RWPE2 (cell line): ENCODE results near the gene NCF4.
A peak's percentile ranks its signal among the peaks of the same experiment; 100 is the strongest.

Experiments used
- ATAC-seq: fragments of 200-7000 bp; cut with Tn5 transposase; 3 replicates; pipeline ENCODE4 v1.9.1; 2021; ENCODE audit warnings: low read depth
- DNase-seq: peaks from one replicate; pipeline ENCODE4 v3.0.0-alpha.2; 2020; ENCODE audit warnings: low spot score
- H3K27ac ChIP-seq: fragments of 450-650 bp; 2 replicates; pipeline ENCODE4 v1.5.1; 2017; ENCODE audit warnings: mild to moderate bottlenecking; ENCODE audit not compliant: poor library complexity, severe bottlenecking
- H3K27me3 ChIP-seq: fragments of 250-450 bp; sonication (Bioruptor Pico); 2 replicates; pipeline ENCODE4 v1.5.1; 2021; ENCODE audit warnings: mild to moderate bottlenecking, moderate library complexity; ENCODE audit not compliant: insufficient read depth, poor library complexity, severe bottlenecking
- H3K36me3 ChIP-seq: fragments of 250-450 bp; sonication (Bioruptor Pico); 2 replicates; pipeline ENCODE4 v1.5.1; 2020; ENCODE audit warnings: low read depth, mild to moderate bottlenecking, moderate library complexity
- H3K4me1 ChIP-seq: fragments of 250-450 bp; sonication (Bioruptor Pico); 2 replicates; pipeline ENCODE4 v1.5.1; 2021; ENCODE audit warnings: mild to moderate bottlenecking, moderate library complexity; ENCODE audit not compliant: insufficient read depth, poor library complexity, severe bottlenecking
- H3K4me3 ChIP-seq: fragments of 250-450 bp; sonication (Bioruptor Pico); 2 replicates; pipeline ENCODE4 v1.5.1; 2021; ENCODE audit warnings: mild to moderate bottlenecking, moderate library complexity; ENCODE audit not compliant: severe bottlenecking
- H3K9me3 ChIP-seq: fragments of 250-450 bp; sonication (Bioruptor Pico); 2 replicates; pipeline ENCODE4 v1.5.1; 2021; ENCODE audit warnings: mild to moderate bottlenecking, moderate library complexity; ENCODE audit not compliant: severe bottlenecking
- CTCF ChIP-seq: fragments of 450-650 bp; IDR thresholded peaks from one replicate; pipeline ENCODE4 v1.5.1; 2017; ENCODE audit warnings: mild to moderate bottlenecking, moderate library complexity; ENCODE audit not compliant: poor library complexity, severe bottlenecking

The NCF4 gene

GRCh38 chr22:36853407-36854099, 7.3 kb upstream of the NCF4 start:
- no peaks in the 10 kb centered on the region for H3K9me3 ChIP-seq
- H3K4me1 ChIP-seq: no peaks in the 10 kb centered on the region
- no peak overlapping the region for H3K27ac ChIP-seq
- H3K27me3 ChIP-seq: peaks cover 5% of the 10 kb centered on the region
- peak; percentile 49 for TF ChIP-seq CTCF
- H3K36me3 ChIP-seq: no peaks in the 10 kb centered on the region
- no peak overlapping the region for H3K4me3 ChIP-seq
- no peak for DNase-seq
- no peak for ATAC-seq

- ATAC-seq: no peak
- Histone ChIP-seq H3K27me3 (peaks cover 5% of the 10 kb centered on the region), H3K4me1 (peaks cover 5% of the 10 kb centered on the region), H3K9me3 (no peaks in the 10 kb centered on the region), H3K27ac (no peak overlapping the region), H3K4me3 (no peak overlapping the region), H3K36me3 (no peaks in the 10 kb centered on the region)
- no peak for TF ChIP-seq CTCF
- no peak for DNase-seq
Measured at GRCh38 chr22:36855478-36855877, 5.3 kb upstream of the NCF4 start.

GRCh38 chr22:36856121-36856791, 4.5 kb upstream of the NCF4 start:
- DNase-seq: peak; percentile 82
- Histone ChIP-seq H3K4me1 (peaks cover 5% of the 10 kb centered on the region), H3K27ac (no peak overlapping the region), H3K36me3 (no peaks in the 10 kb centered on the region), H3K27me3 (peaks cover 5% of the 10 kb centered on the region), H3K9me3 (no peaks in the 10 kb centered on the region), H3K4me3 (no peak overlapping the region)
- peak; percentile 93 for ATAC-seq
- peak; percentile 99 for TF ChIP-seq CTCF

GRCh38 chr22:36856792-36857135, 4.0 kb upstream of the NCF4 start:
- Histone ChIP-seq H3K36me3 (no peaks in the 10 kb centered on the region), H3K4me1 (peaks cover 5% of the 10 kb centered on the region), H3K9me3 (no peaks in the 10 kb centered on the region), H3K4me3 (no peak overlapping the region), H3K27me3 (peaks cover 5% of the 10 kb centered on the region), H3K27ac (no peak overlapping the region)
- TF ChIP-seq CTCF: no peak
- no peak for DNase-seq
- ATAC-seq: no peak

- Histone ChIP-seq H3K4me3 (no peak overlapping the region), H3K27me3 (peaks cover 5% of the 10 kb centered on the region), H3K36me3 (no peaks in the 10 kb centered on the region), H3K4me1 (peaks cover 5% of the 10 kb centered on the region), H3K9me3 (no peaks in the 10 kb centered on the region), H3K27ac (no peak overlapping the region)
- TF ChIP-seq CTCF: no peak
- DNase-seq (no peak), ATAC-seq (no peak)
Measured at GRCh38 chr22:36858156-36858555, 2.6 kb upstream of the NCF4 start.
